LNCAP (cell line): ENCODE measurements around the gene KCND3.

Experiments used
- TF ChIP-seq, protein P1 (sequence below): fragments of 450-650 bp; IDR thresholded peaks from 2 replicates; pipeline ENCODE4 v1.5.1; 2017; ENCODE audit warnings: mild to moderate bottlenecking

The KCND3 gene

DNA sequence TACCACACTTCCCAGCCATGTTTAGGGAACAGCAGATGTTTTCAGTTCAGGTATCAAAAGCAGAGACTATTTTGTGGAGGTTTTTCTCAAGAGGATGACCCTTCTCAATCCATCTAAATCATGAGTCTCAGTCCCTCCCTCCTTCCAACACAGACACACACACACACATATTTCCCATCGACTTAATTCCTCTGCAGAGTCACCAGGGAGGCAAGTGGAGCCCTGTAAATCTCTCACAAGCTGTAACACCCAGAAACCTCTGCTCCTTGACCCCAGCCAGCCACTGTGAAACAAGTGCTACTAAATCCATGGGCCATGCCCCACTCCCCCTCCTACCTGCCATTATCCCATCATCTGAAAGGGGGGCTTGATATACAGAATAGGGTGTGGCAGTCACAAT, 10.6 kb upstream of the KCND3 start:
- TF ChIP-seq, protein P1, sequence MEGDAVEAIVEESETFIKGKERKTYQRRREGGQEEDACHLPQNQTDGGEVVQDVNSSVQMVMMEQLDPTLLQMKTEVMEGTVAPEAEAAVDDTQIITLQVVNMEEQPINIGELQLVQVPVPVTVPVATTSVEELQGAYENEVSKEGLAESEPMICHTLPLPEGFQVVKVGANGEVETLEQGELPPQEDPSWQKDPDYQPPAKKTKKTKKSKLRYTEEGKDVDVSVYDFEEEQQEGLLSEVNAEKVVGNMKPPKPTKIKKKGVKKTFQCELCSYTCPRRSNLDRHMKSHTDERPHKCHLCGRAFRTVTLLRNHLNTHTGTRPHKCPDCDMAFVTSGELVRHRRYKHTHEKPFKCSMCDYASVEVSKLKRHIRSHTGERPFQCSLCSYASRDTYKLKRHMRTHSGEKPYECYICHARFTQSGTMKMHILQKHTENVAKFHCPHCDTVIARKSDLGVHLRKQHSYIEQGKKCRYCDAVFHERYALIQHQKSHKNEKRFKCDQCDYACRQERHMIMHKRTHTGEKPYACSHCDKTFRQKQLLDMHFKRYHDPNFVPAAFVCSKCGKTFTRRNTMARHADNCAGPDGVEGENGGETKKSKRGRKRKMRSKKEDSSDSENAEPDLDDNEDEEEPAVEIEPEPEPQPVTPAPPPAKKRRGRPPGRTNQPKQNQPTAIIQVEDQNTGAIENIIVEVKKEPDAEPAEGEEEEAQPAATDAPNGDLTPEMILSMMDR = no peak

DNA sequence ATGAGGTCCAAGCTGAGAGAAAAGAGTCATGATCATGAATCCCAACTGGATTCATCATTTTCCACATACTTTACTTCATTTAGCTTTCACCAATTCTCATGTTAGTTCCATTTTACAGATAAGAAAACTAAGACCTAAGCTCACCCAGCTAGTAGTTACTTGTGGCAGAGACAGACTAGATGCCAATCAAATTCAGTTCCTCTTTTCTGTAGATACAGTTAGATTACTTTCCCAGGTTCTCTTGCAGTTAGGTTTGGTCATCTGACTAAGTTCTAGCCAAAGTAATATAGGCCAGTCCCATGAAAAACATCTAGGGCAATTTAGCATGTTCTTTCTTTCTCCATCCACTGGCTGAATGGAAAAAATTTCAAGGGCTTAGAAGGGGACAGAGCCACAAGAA, 8.9 kb upstream of the KCND3 start:
- TF ChIP-seq, protein P1 = no peak

DNA sequence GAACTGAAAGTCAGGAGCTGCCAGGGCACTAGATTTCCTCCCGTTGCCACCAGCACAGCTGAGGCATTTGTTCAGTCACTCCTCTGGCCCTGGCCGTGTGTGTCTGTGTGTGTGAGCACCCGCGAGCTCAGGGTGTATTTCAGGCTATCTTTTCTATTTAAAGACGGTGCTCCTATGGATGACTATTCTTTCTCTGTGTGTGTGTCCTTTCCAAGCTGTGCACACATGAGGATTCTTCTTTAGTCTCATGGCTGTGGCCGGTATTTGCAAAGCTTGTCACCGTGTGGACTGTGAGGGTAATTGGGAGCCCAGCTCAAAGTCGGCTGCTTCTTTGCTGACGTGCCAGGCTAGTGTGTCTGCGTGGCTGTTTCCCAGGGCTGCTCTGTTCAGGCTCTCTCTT, 3.0 kb upstream of the KCND3 start:
- TF ChIP-seq, protein P1 = no peak

DNA sequence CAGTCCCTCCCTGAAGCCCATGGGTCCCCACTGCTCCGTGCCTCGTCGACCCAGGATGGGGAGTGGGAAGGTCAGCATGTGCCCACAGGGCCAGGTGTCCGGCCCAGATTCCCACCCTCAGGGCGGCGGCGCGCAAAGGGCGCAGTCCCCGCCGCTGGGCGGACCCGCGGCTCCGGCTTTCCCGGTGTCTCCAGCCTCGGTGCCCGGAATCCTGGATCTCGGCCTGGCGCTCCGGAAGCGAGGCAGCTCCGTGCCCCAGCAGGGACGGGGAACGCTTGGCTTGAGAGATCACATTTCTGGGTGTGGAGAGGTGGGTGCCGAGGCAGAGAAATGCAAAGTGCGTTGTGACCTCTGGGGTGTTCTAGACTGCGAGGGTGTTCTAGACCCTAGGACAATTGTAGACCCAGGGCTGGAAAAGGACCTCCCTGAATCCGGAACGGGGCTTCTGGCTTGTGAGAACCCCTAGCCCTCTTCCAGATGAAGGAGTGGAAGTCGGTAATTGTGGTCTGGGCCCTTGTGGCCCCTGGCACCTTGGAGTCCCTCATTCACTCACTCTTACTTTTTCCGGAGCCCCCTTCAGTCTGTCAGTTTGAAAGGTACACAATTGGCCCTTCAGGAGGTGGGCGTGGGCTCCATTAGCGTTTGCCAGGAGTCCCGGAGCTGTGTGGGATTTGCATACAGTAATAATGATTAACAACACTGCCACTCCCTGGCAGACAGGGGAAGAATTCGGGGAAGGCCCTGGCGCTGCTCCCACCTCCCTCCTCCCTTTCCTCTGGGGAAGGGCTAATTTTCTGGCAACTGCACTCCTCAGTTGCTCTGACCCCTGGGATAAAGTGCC, 1.6 kb upstream of the KCND3 start:
- TF ChIP-seq, protein P1 = peak; percentile 72

DNA sequence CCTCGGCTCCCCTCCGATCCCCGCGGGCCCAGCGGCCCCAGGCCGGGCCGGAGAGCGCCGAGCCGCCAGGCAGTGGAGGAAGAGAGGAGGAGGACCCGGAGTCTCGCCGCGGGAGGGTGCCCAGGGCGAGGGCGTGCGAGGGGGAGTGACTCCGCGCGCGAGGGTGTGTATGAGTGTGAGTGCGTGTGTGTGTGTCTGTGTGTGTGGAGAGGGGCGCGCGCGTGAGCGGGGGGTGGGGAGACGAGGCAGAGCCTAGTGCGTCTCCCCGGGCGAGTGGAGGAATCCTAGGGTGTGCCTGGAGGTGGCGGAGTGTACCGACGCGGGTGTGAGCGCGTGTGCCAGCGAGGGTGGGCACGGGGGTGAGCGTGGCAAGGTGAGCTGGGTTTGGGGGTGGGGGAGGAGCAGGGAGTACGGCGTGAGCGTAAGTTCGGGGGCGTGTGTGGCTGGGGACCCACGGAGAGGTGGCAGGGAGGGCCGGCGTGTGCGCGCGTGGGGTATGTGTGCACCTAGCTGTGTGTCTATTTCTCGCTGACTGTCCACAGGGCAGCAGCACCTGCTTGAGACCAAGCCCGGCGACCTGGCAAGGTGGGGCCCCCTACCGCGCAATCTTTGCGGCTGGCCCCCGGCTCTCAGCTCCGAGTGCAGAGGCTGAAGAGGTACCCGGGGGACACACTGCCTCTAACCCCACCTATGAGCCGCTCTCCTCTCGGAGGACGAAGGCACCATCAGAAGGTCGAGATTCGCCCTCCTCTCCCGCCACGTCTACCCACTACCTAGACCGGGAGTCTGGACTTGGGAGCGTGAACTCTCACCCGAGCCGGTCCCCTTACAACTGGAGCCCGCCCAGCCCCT, 784 bp upstream of the KCND3 start:
- TF ChIP-seq, protein P1 = no peak

DNA sequence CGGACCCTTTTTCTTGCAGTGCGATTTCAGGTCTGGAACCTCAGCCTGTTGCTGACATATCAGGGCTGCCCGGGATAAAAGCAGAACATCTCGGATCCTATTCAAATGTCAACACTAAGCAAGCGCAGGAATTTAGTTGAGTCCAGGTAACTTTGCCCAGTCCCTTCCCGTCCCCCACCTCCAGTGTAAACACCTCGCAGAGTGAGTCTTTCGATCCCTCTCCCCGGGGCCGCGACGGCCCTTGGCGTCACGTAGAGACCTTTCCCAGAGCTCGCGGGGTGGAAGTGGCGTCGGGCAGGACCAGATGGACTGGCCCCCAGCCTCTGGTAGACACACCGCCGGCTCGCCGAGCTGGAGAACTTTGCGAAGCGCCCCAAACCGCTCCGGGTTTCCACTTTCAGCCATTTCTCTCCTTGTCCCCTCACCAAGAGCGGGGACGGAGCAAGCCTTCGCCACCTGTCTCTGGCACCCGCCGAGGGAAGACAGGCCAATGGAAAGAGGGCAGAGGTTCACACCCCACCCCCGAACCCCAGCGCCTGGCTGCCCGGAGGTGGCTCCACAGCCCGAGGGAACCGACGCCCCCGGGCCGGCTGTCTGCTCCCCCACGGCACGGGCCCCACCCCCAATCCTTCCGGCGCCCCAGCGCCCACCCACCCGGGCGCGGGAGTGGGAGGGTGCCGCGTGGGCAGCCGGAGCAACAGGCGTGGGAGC, 570 bp downstream of the KCND3 start:
- TF ChIP-seq, protein P1 = no peak

DNA sequence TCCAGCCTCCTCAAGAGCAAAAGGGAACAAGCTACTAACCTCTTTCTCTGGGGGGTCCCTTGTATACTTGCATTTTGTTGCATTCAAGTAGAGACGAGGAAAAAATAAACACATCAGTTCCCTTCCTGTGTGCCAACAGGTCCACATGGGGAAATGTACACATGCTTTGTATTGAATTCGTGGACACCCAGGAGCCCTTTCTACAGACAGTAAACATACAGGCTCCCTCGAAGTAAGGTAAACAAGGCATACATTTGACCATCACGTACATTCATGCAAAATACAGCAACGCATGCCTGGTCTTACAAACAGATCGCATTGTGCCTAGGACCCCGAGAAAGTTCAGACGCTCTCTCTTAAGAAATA, 1.1 kb downstream of the KCND3 start:
- TF ChIP-seq, protein P1 = no peak
